Loucy (cell line): ENCODE results near the gene GALNT9.

ENCODE experiments used
- H2AFZ ChIP-seq: fragments of 200-600 bp; sonication (generic); 2 replicates; pipeline ENCODE4 v1.6.0; 2016; ENCODE audit warnings: antibody characterized with exemption, mild to moderate bottlenecking, low read length, moderate library complexity
- H3F3A ChIP-seq: fragments of 200-600 bp; 2 replicates; pipeline ENCODE4 v1.6.0; 2016; ENCODE audit warnings: antibody characterized with exemption, low read depth, mild to moderate bottlenecking
- H3K27me3 ChIP-seq: fragments of 200-600 bp; sonication (generic); 2 replicates; pipeline ENCODE4 v1.6.1; 2014; ENCODE audit warnings: low read length, mild to moderate bottlenecking; ENCODE audit not compliant: insufficient read depth, poor library complexity, severe bottlenecking
- H3K36me3 ChIP-seq: fragments of 200-600 bp; sonication (generic); 2 replicates; pipeline ENCODE4 v1.6.1; 2016; ENCODE audit warnings: low read length; ENCODE audit not compliant: insufficient read depth
- H3K4me1 ChIP-seq: fragments of 200-600 bp; sonication (generic); 2 replicates; pipeline ENCODE4 v1.5.1; 2014; ENCODE audit warnings: low read length, mild to moderate bottlenecking; ENCODE audit not compliant: insufficient read depth, poor library complexity, severe bottlenecking
- H3K4me2 ChIP-seq: fragments of 200-600 bp; sonication (generic); 2 replicates; pipeline ENCODE4 v1.6.0; 2014; ENCODE audit warnings: antibody characterized with exemption, low read length, low read depth, mild to moderate bottlenecking; ENCODE audit not compliant: poor library complexity, severe bottlenecking
- H3K4me3 ChIP-seq: fragments of 200-600 bp; sonication (generic); 2 replicates; pipeline ENCODE4 v1.5.1; 2014; ENCODE audit warnings: low read length, mild to moderate bottlenecking, mixed read lengths; ENCODE audit not compliant: poor library complexity, severe bottlenecking
- H3K79me2 ChIP-seq: fragments of 200-600 bp; sonication (generic); 2 replicates; pipeline ENCODE4 v1.6.1; 2014; ENCODE audit warnings: low read length; ENCODE audit not compliant: insufficient read depth
- H3K9ac ChIP-seq: fragments of 200-600 bp; sonication (generic); 2 replicates; pipeline ENCODE4 v1.6.0; 2014; ENCODE audit warnings: mild to moderate bottlenecking, low read depth, low read length, moderate library complexity; ENCODE audit not compliant: poor library complexity, severe bottlenecking
- H3K9me2 ChIP-seq: fragments of 200-600 bp; sonication (generic); replicated peaks from 2 replicates; pipeline ENCODE4 v1.6.1; 2016; ENCODE audit warnings: low read depth, low read length, mixed read lengths
- H3K9me3 ChIP-seq: fragments of 200-600 bp; sonication (generic); 2 replicates; pipeline ENCODE4 v1.6.1; 2014; ENCODE audit warnings: mild to moderate bottlenecking, antibody characterized with exemption, low read length, low read depth; ENCODE audit not compliant: insufficient read depth
- H4K20me1 ChIP-seq: fragments of 200-600 bp; sonication (generic); 2 replicates; pipeline ENCODE4 v1.6.0; 2014; ENCODE audit warnings: antibody characterized with exemption, low read length, mild to moderate bottlenecking; ENCODE audit not compliant: insufficient read depth, poor library complexity, severe bottlenecking
- CTCF ChIP-seq: fragments of 200-600 bp; sonication (generic); conservative IDR thresholded peaks from 2 replicates; pipeline ENCODE4 v1.5.1; 2014; ENCODE audit warnings: mild to moderate bottlenecking, antibody characterized with exemption, low read length
- EZH2phosphoT487 ChIP-seq: fragments of 200-600 bp; IDR thresholded peaks from 2 replicates; pipeline ENCODE4 v1.6.1; 2018; ENCODE audit warnings: antibody characterized with exemption, mild to moderate bottlenecking, moderate library complexity, borderline replicate concordance

The GALNT9 gene

GRCh38 chr12:132316497-132317232 is 12.7 kb downstream of the GALNT9 start:
- Histone ChIP-seq H3K4me2 (no peak overlapping the region), H4K20me1 (no peaks in the 10 kb centered on the region), H3K36me3 (no peaks in the 10 kb centered on the region), H3F3A (no peaks in the 10 kb centered on the region), H3K4me3 (no peak overlapping the region), H3K4me1 (no peaks in the 10 kb centered on the region), H3K79me2 (no peaks in the 10 kb centered on the region), H3K9me3 (no peaks in the 10 kb centered on the region), H3K9me2 (no peaks in the 10 kb centered on the region), H2AFZ (no peak overlapping the region), H3K9ac (no peak overlapping the region), H3K27me3 (no peaks in the 10 kb centered on the region)
- TF ChIP-seq CTCF (no peak), EZH2phosphoT487 (no peak)

GRCh38 chr12:132315951-132316350 is 13.4 kb downstream of the GALNT9 start:
- Histone ChIP-seq H3K4me1 (no peaks in the 10 kb centered on the region), H3K4me2 (no peak overlapping the region), H3K79me2 (no peaks in the 10 kb centered on the region), H2AFZ (no peak overlapping the region), H3K4me3 (no peak overlapping the region), H3K9me2 (no peaks in the 10 kb centered on the region), H3K36me3 (no peaks in the 10 kb centered on the region), H3F3A (no peaks in the 10 kb centered on the region), H3K27me3 (no peaks in the 10 kb centered on the region), H4K20me1 (no peaks in the 10 kb centered on the region), H3K9me3 (no peaks in the 10 kb centered on the region), H3K9ac (no peak overlapping the region)
- TF ChIP-seq EZH2phosphoT487 (no peak), CTCF (no peak)

GRCh38 chr12:132315507-132315906 is 13.9 kb downstream of the GALNT9 start:
- Histone ChIP-seq H3K9me3 (0 out of 2 replicates have a peak, but pooled peaks cover 3% of the 10 kb centered on the region), H3K9me2 (no peaks in the 10 kb centered on the region), H4K20me1 (no peaks in the 10 kb centered on the region), H3K4me1 (no peaks in the 10 kb centered on the region), H2AFZ (no peak overlapping the region), H3K27me3 (no peaks in the 10 kb centered on the region), H3F3A (no peaks in the 10 kb centered on the region), H3K79me2 (no peaks in the 10 kb centered on the region), H3K4me2 (no peak overlapping the region), H3K9ac (no peak overlapping the region), H3K36me3 (no peaks in the 10 kb centered on the region), H3K4me3 (no peak overlapping the region)
- TF ChIP-seq CTCF (no peak), EZH2phosphoT487 (no peak)
